K562 (cell line): ENCODE results near the gene OR52I1. TPM values are rescaled to one million over a fixed set of nuclear protein-coding genes. Genes with fewer than 3 reads are reported as not detected.
A peak's percentile ranks its signal among the peaks of the same experiment; 100 is the strongest.

Experiments used
- ATAC-seq: fragments of 200-7000 bp; cut with Tn5 transposase; 3 replicates; pipeline ENCODE4 v1.9.1; 2020; ENCODE audit warnings: moderate library complexity
- BruUV-seq: library from RNA; stranded (reverse); fragments of 400-500 nt; replicated peaks from 2 replicates; lab custom pipeline; 2021; lab: Mats Ljungman, UMichigan
- CTCF ChIA-PET: fragments of 300-600 bp; formaldehyde crosslinking; extraction: SDS; loops from one replicate; lab custom pipeline; 2021; ENCODE audit warnings: low intra/inter-chr PET ratio; lab: Yijun Ruan, JAX
- POLR2A ChIA-PET: fragments of 300-600, 350-650 bp; sonication (Branson Sonifier 250); formaldehyde crosslinking; extraction: SDS; loops from one replicate; lab custom pipeline; 2021; ENCODE audit warnings: antibody characterized with exemption, inconsistent platforms; lab: Yijun Ruan, JAX
- DNase-seq, 4 experiments: peaks; one replicate each; pipeline versions ENCODE4 v3.0.0 to v3.0.0-alpha.2; 2011 to 2018; ENCODE audit warnings: low spot score in 3 of 4, mixed read lengths in 3 of 4; ENCODE audit errors: extremely low read depth in 1 of 4
- FAIRE-seq: peaks from 2 replicates; lab custom pipeline; 2011; peaks lifted over from hg19 to GRCh38; lab: Jason Lieb, UNC
- H2AFZ ChIP-seq: 2 replicates; pipeline ENCODE4 v1.6.0; 2011; ENCODE audit warnings: low read depth, low read length, control low read depth, inconsistent platforms
- H3K27ac ChIP-seq: fragments of 200-600 bp; 3 replicates; pipeline ENCODE4 v1.8.0; 2011; ENCODE audit warnings: low read depth, mild to moderate bottlenecking, control low read depth, inconsistent platforms, low read length, moderate library complexity, mixed read lengths; ENCODE audit errors: extremely low read depth
- H3K27me3 ChIP-seq, 2 experiments: fragments of 300-600 bp in 1 of 2; 2 replicates in 1 of 2; 3 replicates in 1 of 2; pipeline versions ENCODE4 v1.6.0 to v1.8.0; 2011; ENCODE audit warnings: inconsistent platforms in 2 of 2, low read length in 2 of 2, mild to moderate bottlenecking in 1 of 2, mixed read lengths in 1 of 2, moderate library complexity in 1 of 2; ENCODE audit not compliant: control insufficient read depth in 2 of 2, insufficient read depth in 2 of 2
- H3K36me3 ChIP-seq: fragments of 300-600 bp; 3 replicates; pipeline ENCODE4 v1.8.0; 2011; ENCODE audit warnings: mild to moderate bottlenecking, low read length, inconsistent platforms; ENCODE audit not compliant: control insufficient read depth, insufficient read depth
- H3K4me1 ChIP-seq, 2 experiments: fragments of 200-600 bp in 1 of 2; replicated peaks in 1 of 2; 2 replicates in 1 of 2; 3 replicates in 1 of 2; pipeline versions ENCODE4 v1.5.1 to v1.8.0; 2011; ENCODE audit warnings: inconsistent platforms in 2 of 2, low read length in 2 of 2, mild to moderate bottlenecking in 1 of 2, mixed read lengths in 1 of 2, moderate library complexity in 1 of 2; ENCODE audit not compliant: control insufficient read depth in 2 of 2, insufficient read depth in 2 of 2
- H3K4me2 ChIP-seq: 2 replicates; pipeline ENCODE4 v1.6.1; 2011; ENCODE audit warnings: low read length, control low read depth, inconsistent platforms, mixed read lengths; ENCODE audit not compliant: insufficient read depth
- H3K4me3 ChIP-seq: fragments of 200-600 bp; sonication (generic), shearing (Covaris generic); 2 replicates; pipeline ENCODE4 v1.5.1; 2016; ENCODE audit warnings: control low read depth, inconsistent platforms
- H3K79me2 ChIP-seq: fragments of 200-600 bp; 3 replicates; pipeline ENCODE4 v1.8.0; 2011; ENCODE audit warnings: low read length, inconsistent platforms; ENCODE audit not compliant: control insufficient read depth, insufficient read depth
- H3K9ac ChIP-seq, 2 experiments: 2 replicates each; pipeline versions ENCODE4 v1.6.0 to v1.6.1; 2011; ENCODE audit warnings: low read depth in 2 of 2, low read length in 2 of 2, control low read depth in 1 of 2, inconsistent platforms in 1 of 2, mild to moderate bottlenecking in 1 of 2, mixed read lengths in 1 of 2; ENCODE audit not compliant: insufficient read depth in 1 of 2
- H3K9me1 ChIP-seq: one replicate; pipeline ENCODE4 v1.6.0; 2011; ENCODE audit warnings: inconsistent platforms, mild to moderate bottlenecking, low read length, moderate library complexity; ENCODE audit not compliant: control insufficient read depth, insufficient read depth
- H3K9me3 ChIP-seq: replicated peaks from 2 replicates; pipeline ENCODE4 v1.5.1; 2011; ENCODE audit warnings: low read depth, low read length, inconsistent platforms; ENCODE audit not compliant: control insufficient read depth, insufficient read depth
- H4K20me1 ChIP-seq: replicated peaks from 2 replicates; pipeline ENCODE4 v1.6.1; 2011; ENCODE audit warnings: low read length, inconsistent platforms, mixed read lengths; ENCODE audit not compliant: control insufficient read depth, insufficient read depth
- ARID2 ChIP-seq: fragments of 450-650 bp; IDR thresholded peaks from 2 replicates; pipeline ENCODE4 v1.6.1; 2017; ENCODE audit warnings: antibody characterized with exemption, mild to moderate bottlenecking
- ARNT ChIP-seq, 2 experiments: fragments of 450-650 bp; IDR thresholded peaks; 2 replicates each; pipeline ENCODE4 v1.6.1; 2016; ENCODE audit warnings: mild to moderate bottlenecking in 1 of 2
- CHD2 ChIP-seq: IDR thresholded peaks from 2 replicates; pipeline ENCODE4 v1.6.1; 2011; ENCODE audit warnings: low read depth, low read length
- CTBP1 ChIP-seq: fragments of 450-650 bp; IDR thresholded peaks from 2 replicates; pipeline ENCODE4 v1.6.1; 2016; ENCODE audit warnings: borderline replicate concordance
- ERF ChIP-seq: fragments of 450-650 bp; formaldehyde crosslinking; IDR thresholded peaks from 2 replicates; pipeline ENCODE4 v1.4.0; 2020; ENCODE audit warnings: mild to moderate bottlenecking, mixed read lengths
- HNRNPK ChIP-seq: fragments of 200-400 bp; formaldehyde crosslinking; IDR thresholded peaks from one replicate; pipeline ENCODE4 v1.6.1; 2018; ENCODE audit warnings: mild to moderate bottlenecking, low read depth, low read length; ENCODE audit not compliant: poor library complexity, severe bottlenecking
- HSF4 ChIP-seq: fragments of 250-450 bp; sonication (Bioruptor Pico); IDR thresholded peaks from 2 replicates; pipeline ENCODE4 v2.1.2; 2022; ENCODE audit warnings: mild to moderate bottlenecking, moderate library complexity, borderline replicate concordance
- LCOR ChIP-seq: sonication (generic); formaldehyde crosslinking; IDR thresholded peaks from 2 replicates; pipeline ENCODE4 v1.8.0; 2022; ENCODE audit warnings: mild to moderate bottlenecking, missing genetic modification reagents
- NFATC3 ChIP-seq: fragments of 450-650 bp; IDR thresholded peaks from 2 replicates; pipeline ENCODE4 v1.6.1; 2017; ENCODE audit warnings: mild to moderate bottlenecking
- NR2C2 ChIP-seq, 2 experiments: fragments of 200-800 bp in 1 of 2; sonication (Bioruptor generic) in 1 of 2; sonication (generic) in 1 of 2; formaldehyde crosslinking in 1 of 2; IDR thresholded peaks; 2 replicates each; pipeline versions ENCODE4 v1.6.1 to v1.8.0; 2016 to 2022; ENCODE audit warnings: mild to moderate bottlenecking in 1 of 2, missing compliant biosample characterization in 1 of 2, missing genetic modification characterization in 1 of 2, missing genetic modification reagents in 1 of 2
- PCBP1 ChIP-seq: fragments of 200-400 bp; formaldehyde crosslinking; IDR thresholded peaks from 2 replicates; pipeline ENCODE4 v1.6.1; 2018; ENCODE audit warnings: mild to moderate bottlenecking, low read depth, low read length; ENCODE audit not compliant: poor library complexity, severe bottlenecking
- PCBP2 ChIP-seq: fragments of 200-400 bp; formaldehyde crosslinking; IDR thresholded peaks from 2 replicates; pipeline ENCODE4 v1.6.1; 2018; ENCODE audit warnings: low read length, low read depth, mild to moderate bottlenecking, moderate library complexity; ENCODE audit not compliant: poor library complexity, severe bottlenecking
- TAL1 ChIP-seq: fragments of 450-650 bp; IDR thresholded peaks from 2 replicates; pipeline ENCODE4 v1.6.1; 2016; ENCODE audit warnings: mild to moderate bottlenecking
- THRA ChIP-seq: fragments of 450-650 bp; IDR thresholded peaks from 2 replicates; pipeline ENCODE4 v1.6.1; 2017; ENCODE audit warnings: mild to moderate bottlenecking, moderate library complexity
- ZNF76 ChIP-seq: fragments of 250-450 bp; sonication (Bioruptor Pico); IDR thresholded peaks from 2 replicates; pipeline ENCODE4 v1.4.0; 2020; ENCODE audit warnings: mild to moderate bottlenecking, moderate library complexity, borderline replicate concordance
- WGBS: fragments of 100-300 bp; shearing (Covaris generic); methylation state at CpG from one replicate; pipeline ENCODE4 v1.1.6; 2016; ENCODE audit warnings: low coverage, mixed read lengths; ENCODE audit not compliant: insufficient coverage; ENCODE audit errors: missing lambda C conversion rate; 5-methylcytosine and 5-hydroxymethylcytosine counted together
- in situ Hi-C: fragments of 300-500 bp; cut with MboI; formaldehyde crosslinking; loops from 4 replicates; pipeline ENCODE4 v1.15.0; 2018; ENCODE audit warnings: inconsistent platforms, mixed read lengths
- intact Hi-C: fragments of 100-400 bp; cut with micrococcal nuclease; formaldehyde crosslinking; loops from 2 replicates; pipeline ENCODE4 v1.14.2; 2022
- polyA plus RNA-seq, 8 experiments: library from polyadenylated mRNA; depleted of rRNA in 4 of 8; stranded (reverse) in 5 of 8; unstranded in 3 of 8; fragments of >200 nt; fragmentation: Nextera tagmentation in 2 of 8; fragmentation: Illumina TruSeq in 1 of 8; extraction: Ambion mirVana in 2 of 8; extraction: Trizol in 1 of 8; gene quantifications; 2 replicates each; pipeline versions ENCODE4 v1.2.1 to v1.2.3, GENCODE V29; 2011 to 2014; ENCODE audit warnings: inconsistent platforms in 1 of 8, missing spikeins in 1 of 8
- total RNA-seq, 7 experiments: library from RNA; depleted of rRNA in 6 of 7; stranded (reverse); fragments of >200 nt in 6 of 7; fragmentation: Illumina TruSeq in 2 of 7; extraction: Trizol in 2 of 7; gene quantifications; 2 replicates each; pipeline versions ENCODE4 v1.2.1 to v1.2.3, GENCODE V29; 2011 to 2021; ENCODE audit warnings: low replicate concordance in 1 of 7

The OR52I1 gene
- total and polyA plus RNA-seq, 9 of the 15 experiments (the other 6 are each of a cell fraction or from before 2014, with no cell fraction given): not detected

GRCh38 chr11:4615856-4616444 lies 22.1 kb downstream of the OR52I1 start:
- Histone ChIP-seq H3K79me2 (no peaks in the 10 kb centered on the region), H3K36me3 (no peaks in the 10 kb centered on the region), H2AFZ (no peak overlapping the region), H3K9me3 (no peaks in the 10 kb centered on the region), H3K4me3 (no peak overlapping the region), H3K9ac (no peak overlapping the region), H3K27ac (no peak overlapping the region), H3K9me1 (no peaks in the 10 kb centered on the region), H4K20me1 (no peaks in the 10 kb centered on the region), H3K4me2 (no peak overlapping the region), H3K27me3 (no peaks in the 10 kb centered on the region), H3K4me1 (no peaks in the 10 kb centered on the region)
- ChIA-PET POLR2A (interaction anchor here (2.3 kb wide), 1 partner anchor 8 kb away, joined by 6 read pairs; the partner anchor contains the start of gene TRIM68), CTCF (no interaction called here)
- ATAC-seq (no peak), DNase-seq (no peak), FAIRE-seq (no peak)
- TF ChIP-seq PCBP1 (peak; percentile 98), LCOR (CRISPR knock-in tag) (no peak), ARID2 (no peak), PCBP2 (peak; percentile 77), HNRNPK (peak; percentile 96)
- in situ Hi-C loops (no loop called here), intact Hi-C loops (no loop called here)
- no TSS peak for BruUV-seq

GRCh38 chr11:4619514-4619913 lies 25.7 kb downstream of the OR52I1 start:
- H3K9ac ChIP-seq: no peak overlapping the region
- ATAC-seq (peak; percentile 56), FAIRE-seq (peak; percentile 26), DNase-seq (peak in 1 of 4 experiments; percentile 40)
- no peaks in the 10 kb centered on the region for H3K79me2 ChIP-seq
- H4K20me1 ChIP-seq: no peaks in the 10 kb centered on the region
- no peak overlapping the region for H3K4me3 ChIP-seq
- H2AFZ ChIP-seq: peak overlapping the region; percentile 69
- intact Hi-C loops: no loop called here
- ChIA-PET CTCF (no interaction called here), POLR2A (no interaction called here)
- no peaks in the 10 kb centered on the region for H3K9me3 ChIP-seq
- in situ Hi-C loops: no loop called here
- no TSS peak for BruUV-seq
- no peaks in the 10 kb centered on the region for H3K9me1 ChIP-seq
- no peaks in the 10 kb centered on the region for H3K27me3 ChIP-seq
- H3K27ac ChIP-seq: no peak overlapping the region
- H3K4me1 ChIP-seq: no peaks in the 10 kb centered on the region
- 5% methylated on average over 9 of the region's 9 CpGs for WGBS
- H3K4me2 ChIP-seq: no peak overlapping the region; the same call in 1 of the 2 replicates
- H3K36me3 ChIP-seq: no peaks in the 10 kb centered on the region
- TF ChIP-seq ERF (CRISPR knock-in tag): no peak
- no peak for TF ChIP-seq CTBP1
- TF ChIP-seq TAL1: peak; percentile 43
- no peak for TF ChIP-seq CHD2
- TF ChIP-seq ARNT (IDR thresholded peaks at IDR 0.05): no peak
- TF ChIP-seq NR2C2 (CRISPR knock-in tag; IDR thresholded peaks at IDR 0.05): no peak
- TF ChIP-seq NR2C2 (tag; IDR thresholded peaks at IDR 0.05): peak; percentile 44; the same call in 1 of the 2 replicates
- no peak for TF ChIP-seq NFATC3
- TF ChIP-seq ZNF76 (CRISPR knock-in tag): no peak
- TF ChIP-seq HSF4 (CRISPR knock-in tag): no peak
- TF ChIP-seq THRA: no peak
